Tibial nerve (tissue), 4 donors: ENCODE data around the gene ELMO1. TPM values are rescaled to one million over a fixed set of nuclear protein-coding genes. Genes with fewer than 3 reads are reported as not detected.

ENCODE experiments used
- DNase-seq, 2 donors: peaks; one replicate each; pipeline ENCODE4 v3.0.0-alpha.2; 2019; ENCODE audit warnings: low spot score in 2 of 2
- H3K27ac ChIP-seq, 4 donors: fragments of 200-600 bp; sonication (generic) in 3 of 4; one replicate each; pipeline ENCODE4 v1.5.1; 2017 to 2019; ENCODE audit warnings: mild to moderate bottlenecking in 1 of 4
- H3K27me3 ChIP-seq, 2 donors: fragments of 200-600 bp; sonication (generic) in 1 of 2; one replicate each; pipeline versions ENCODE4 v1.5.1 to v1.6.0; 2017 to 2019
- H3K36me3 ChIP-seq, 3 donors: fragments of 200-600 bp; sonication (generic); one replicate each; pipeline ENCODE4 v1.5.1; 2018 to 2019
- H3K4me1 ChIP-seq, 4 donors: fragments of 200-600 bp; sonication (generic) in 3 of 4; one replicate each; pipeline ENCODE4 v1.5.1; 2017 to 2019
- H3K4me3 ChIP-seq, 4 donors: fragments of 200-600 bp; sonication (generic) in 3 of 4; one replicate each; pipeline ENCODE4 v1.5.1; 2017 to 2019; ENCODE audit warnings: mild to moderate bottlenecking in 1 of 4, moderate library complexity in 1 of 4
- H3K9me3 ChIP-seq, 4 donors: fragments of 200-600 bp; sonication (generic) in 3 of 4; one replicate each; pipeline ENCODE4 v1.5.1; 2017 to 2019
- EP300 ChIP-seq, 2 donors: sonication (generic); formaldehyde crosslinking; IDR thresholded peaks; one replicate each; pipeline ENCODE4 v1.6.1; 2017; ENCODE audit warnings: antibody characterized with exemption in 2 of 2, mild to moderate bottlenecking in 1 of 2
- POLR2A ChIP-seq, 2 donors: fragments of 450-650 bp; IDR thresholded peaks; one replicate each; pipeline ENCODE4 v1.6.1; 2017; ENCODE audit warnings: antibody characterized with exemption in 2 of 2, mild to moderate bottlenecking in 2 of 2, moderate library complexity in 2 of 2
- WGBS, 2 donors: methylation state at CpG; one replicate each; pipeline ENCODE4 v1.1.5; 2018; 5-methylcytosine and 5-hydroxymethylcytosine counted together
- total RNA-seq, 4 donors: library from RNA; depleted of rRNA; stranded (reverse); fragments of >200 nt; gene quantifications; one replicate each; pipeline ENCODE4 v1.1.0, GENCODE V29; 2016
- TF ChIP-seq, protein P1 (sequence below), 5 experiments: fragments of 200-600 bp in 3 of 5; fragments of 450-650 bp in 2 of 5; sonication (generic) in 3 of 5; IDR thresholded peaks; one replicate each; pipeline ENCODE4 v1.5.1; 2016 to 2019; ENCODE audit warnings: antibody characterized with exemption in 5 of 5, mild to moderate bottlenecking in 3 of 5, moderate library complexity in 2 of 5

Gene ELMO1
- total RNA-seq, 4 donors from 2014 or later = 196 to 328 (median 268) TPM

DNA sequence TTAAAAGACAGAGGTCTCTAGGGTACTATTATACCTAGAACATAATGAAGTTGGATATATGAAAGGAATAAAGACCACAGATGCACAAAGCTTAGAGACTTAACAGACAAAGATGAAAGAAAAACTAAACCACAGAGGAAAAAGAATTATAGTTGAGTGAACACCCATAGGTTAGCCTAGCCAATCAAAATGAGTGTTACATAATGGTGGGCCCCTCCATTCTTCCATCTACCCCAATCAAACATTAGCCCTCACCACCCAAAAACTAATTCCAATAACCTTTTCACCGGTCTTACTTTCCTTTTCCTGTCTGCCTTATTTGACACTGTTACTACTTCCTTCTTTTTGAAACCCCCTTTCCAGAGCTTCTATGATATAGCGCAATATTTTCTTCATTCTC lies 130.1 kb downstream of the ELMO1 start:
- peak overlapping the region in 1 of 4 donors; percentile 36 for H3K27ac ChIP-seq
- TF ChIP-seq EP300 (IDR thresholded peaks at IDR 0.05) (no peak), POLR2A (IDR thresholded peaks at IDR 0.05) (no peak)
- TF ChIP-seq, protein P1, sequence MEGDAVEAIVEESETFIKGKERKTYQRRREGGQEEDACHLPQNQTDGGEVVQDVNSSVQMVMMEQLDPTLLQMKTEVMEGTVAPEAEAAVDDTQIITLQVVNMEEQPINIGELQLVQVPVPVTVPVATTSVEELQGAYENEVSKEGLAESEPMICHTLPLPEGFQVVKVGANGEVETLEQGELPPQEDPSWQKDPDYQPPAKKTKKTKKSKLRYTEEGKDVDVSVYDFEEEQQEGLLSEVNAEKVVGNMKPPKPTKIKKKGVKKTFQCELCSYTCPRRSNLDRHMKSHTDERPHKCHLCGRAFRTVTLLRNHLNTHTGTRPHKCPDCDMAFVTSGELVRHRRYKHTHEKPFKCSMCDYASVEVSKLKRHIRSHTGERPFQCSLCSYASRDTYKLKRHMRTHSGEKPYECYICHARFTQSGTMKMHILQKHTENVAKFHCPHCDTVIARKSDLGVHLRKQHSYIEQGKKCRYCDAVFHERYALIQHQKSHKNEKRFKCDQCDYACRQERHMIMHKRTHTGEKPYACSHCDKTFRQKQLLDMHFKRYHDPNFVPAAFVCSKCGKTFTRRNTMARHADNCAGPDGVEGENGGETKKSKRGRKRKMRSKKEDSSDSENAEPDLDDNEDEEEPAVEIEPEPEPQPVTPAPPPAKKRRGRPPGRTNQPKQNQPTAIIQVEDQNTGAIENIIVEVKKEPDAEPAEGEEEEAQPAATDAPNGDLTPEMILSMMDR (IDR thresholded peaks at IDR 0.05) = no peak
- H3K9me3 ChIP-seq = no peaks in the 10 kb centered on the region
- H3K4me3 ChIP-seq = no peak overlapping the region
- peaks cover 0 to 16% (median 0%) of the 10 kb centered on the region in 3 donors for H3K36me3 ChIP-seq
- no peaks in the 10 kb centered on the region for H3K27me3 ChIP-seq
- 88 to 90% methylated on average over 2 of the region's 2 CpGs for WGBS, 2 donors
- H3K4me1 ChIP-seq = peaks cover 0 to 72% (median 20%) of the 10 kb centered on the region in 4 donors
- DNase-seq = no peak

DNA sequence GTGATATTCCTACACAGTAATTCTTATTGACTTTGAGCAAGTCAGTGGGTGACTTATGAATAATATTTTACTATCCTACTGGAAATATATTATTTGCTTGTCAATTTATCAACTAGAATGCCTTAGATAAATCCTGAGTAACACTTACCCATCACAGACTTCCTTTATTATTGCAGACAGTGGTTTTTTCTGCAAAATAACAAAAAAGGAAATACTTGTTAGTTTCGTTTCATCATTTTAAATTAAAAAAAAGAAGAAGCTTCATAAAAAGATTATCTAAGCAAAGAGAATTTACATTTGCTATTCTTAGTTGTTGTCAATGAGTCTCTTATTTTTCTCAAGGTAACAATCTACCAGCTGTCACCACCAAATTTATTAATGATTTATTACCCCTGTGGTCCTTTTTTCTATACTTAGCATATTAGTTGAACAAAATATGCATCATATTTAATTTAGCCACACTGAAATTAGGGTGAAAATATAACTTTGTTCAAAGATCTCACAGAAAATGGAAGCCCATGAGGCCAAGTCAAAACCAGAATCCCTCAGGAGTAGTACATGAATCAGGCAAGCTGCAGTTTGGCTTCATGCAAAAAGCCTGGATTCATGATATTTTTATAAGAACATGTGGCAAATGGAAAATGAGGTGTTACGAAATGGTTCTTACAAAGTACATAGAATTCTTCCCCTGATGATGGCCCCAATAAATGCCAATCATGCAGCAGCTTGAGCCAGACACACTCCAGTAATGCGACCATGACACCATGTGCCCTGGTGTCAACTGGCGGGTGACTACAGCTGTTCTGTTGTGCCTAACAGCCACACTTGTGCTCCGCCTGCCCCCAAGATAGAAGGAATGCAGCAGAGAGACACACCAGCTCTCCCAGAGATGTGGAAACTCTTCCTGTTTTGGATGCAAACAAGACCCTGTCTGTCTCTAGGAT lies 132.6 kb downstream of the ELMO1 start:
- Histone ChIP-seq H3K4me3 (no peak overlapping the region), H3K36me3 (peaks cover 0 to 18% (median 0%) of the 10 kb centered on the region in 3 donors), H3K27me3 (no peaks in the 10 kb centered on the region), H3K27ac (peak overlapping the region; percentile 4 to 80 (median 50)), H3K9me3 (no peaks in the 10 kb centered on the region), H3K4me1 (peaks cover 0 to 89% (median 31%) of the 10 kb centered on the region in 4 donors)
- WGBS, 2 donors = 57 to 72% methylated on average over 5 of the region's 5 CpGs
- no peak for TF ChIP-seq POLR2A (IDR thresholded peaks at IDR 0.05)
- peak in 1 of 2 donors; percentile 89 for TF ChIP-seq EP300 (IDR thresholded peaks at IDR 0.05)
- peak; percentile 57 to 64 for DNase-seq

DNA sequence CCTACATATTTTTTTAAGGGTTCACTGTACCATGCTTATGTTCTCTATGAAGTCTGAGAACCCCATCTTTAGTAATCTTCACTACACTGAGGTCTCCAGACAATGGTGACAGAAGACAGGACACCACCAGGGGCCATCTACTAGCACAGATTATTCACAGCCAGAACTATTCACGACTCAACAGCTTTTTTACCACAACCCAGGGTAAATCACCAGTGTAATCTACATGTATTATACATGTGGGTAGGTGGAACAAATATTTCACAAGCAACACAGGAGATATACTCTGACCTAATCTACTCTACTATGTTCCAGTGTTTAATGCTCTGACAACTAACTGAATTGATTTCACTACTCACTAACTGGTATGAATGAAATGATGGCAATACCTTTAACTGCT lies 136.1 kb downstream of the ELMO1 start:
- Histone ChIP-seq H3K27ac (peak overlapping the region in 2 of 4 donors; percentile 59 to 71), H3K4me1 (peaks cover 0 to 75% (median 40%) of the 10 kb centered on the region in 4 donors), H3K27me3 (no peaks in the 10 kb centered on the region), H3K36me3 (peaks cover 0 to 35% (median 0%) of the 10 kb centered on the region in 3 donors), H3K4me3 (no peak overlapping the region), H3K9me3 (no peaks in the 10 kb centered on the region)
- TF ChIP-seq POLR2A (IDR thresholded peaks at IDR 0.05) (no peak), EP300 (IDR thresholded peaks at IDR 0.05) (no peak)
- TF ChIP-seq, protein P1 (IDR thresholded peaks at IDR 0.05) = no peak
- DNase-seq = no peak
- 74 to 92% methylated on average over 1 of the region's 1 CpG for WGBS, 2 donors

DNA sequence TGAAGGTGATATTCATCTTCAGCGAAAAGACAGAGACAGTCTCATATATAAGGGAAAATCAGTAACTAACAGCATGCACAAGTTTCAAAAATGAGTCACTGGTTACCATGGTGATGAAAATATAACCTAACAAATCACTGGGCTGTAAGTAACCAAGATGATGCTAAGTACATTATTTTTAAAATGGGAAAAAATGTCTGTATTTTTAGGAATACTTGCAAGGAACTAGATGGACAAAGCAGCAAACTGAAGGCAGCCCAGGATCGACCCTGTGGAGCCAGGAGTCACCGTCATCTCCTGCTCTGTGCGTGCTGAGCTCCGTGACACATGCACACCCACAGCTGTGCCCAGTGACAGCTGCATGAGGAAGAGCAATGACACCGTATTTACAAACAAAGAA lies 137.3 kb downstream of the ELMO1 start:
- no peak for DNase-seq
- H3K4me1 ChIP-seq = peaks cover 0 to 64% (median 33%) of the 10 kb centered on the region in 4 donors
- H3K27ac ChIP-seq = peak overlapping the region in 2 of 4 donors; percentile 59 to 71

DNA sequence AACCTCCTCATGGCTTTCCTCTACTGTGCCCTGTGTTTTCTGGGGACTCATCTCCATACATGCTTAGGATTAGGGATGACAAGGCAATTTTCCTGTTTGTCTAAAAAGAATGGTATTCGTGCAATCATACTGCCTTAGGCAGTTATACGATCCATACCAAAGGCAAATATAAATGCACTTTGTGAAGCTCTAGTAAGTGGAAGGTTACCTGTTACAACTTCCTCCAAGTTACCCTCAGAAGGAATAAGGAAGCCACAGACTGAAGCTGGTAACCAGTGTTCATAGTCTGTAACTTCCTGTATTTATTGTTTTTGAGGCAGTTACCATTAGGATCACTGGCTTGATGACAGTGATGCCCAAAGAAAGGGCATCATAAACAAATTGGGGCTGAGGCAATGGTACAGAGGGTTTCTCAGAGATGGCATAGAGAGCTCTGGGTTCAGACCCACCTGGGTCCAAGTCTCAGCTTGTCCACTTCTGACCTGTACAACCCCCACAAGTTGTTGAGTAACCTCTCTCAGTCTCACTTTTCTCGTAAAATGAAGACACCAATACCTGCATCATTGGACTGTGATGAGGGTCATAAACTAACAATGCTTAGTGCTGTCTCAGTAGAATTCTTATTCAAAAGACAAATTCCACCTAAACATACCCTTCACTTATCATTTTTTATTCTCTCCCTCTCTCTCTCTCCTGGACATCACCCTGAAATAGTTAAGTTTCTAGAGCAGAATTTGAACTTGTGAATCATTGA lies 138.2 kb downstream of the ELMO1 start:
- TF ChIP-seq, protein P1 (IDR thresholded peaks at IDR 0.05) = no peak
- no peak for TF ChIP-seq EP300 (IDR thresholded peaks at IDR 0.05)
- no peak for TF ChIP-seq POLR2A (IDR thresholded peaks at IDR 0.05)
- no peak overlapping the region for H3K4me3 ChIP-seq
- H3K27me3 ChIP-seq = no peaks in the 10 kb centered on the region
- DNase-seq = no peak
- 82 to 89% methylated on average over 3 of the region's 3 CpGs for WGBS, 2 donors
- H3K9me3 ChIP-seq = no peaks in the 10 kb centered on the region
- H3K36me3 ChIP-seq = peaks cover 0 to 41% (median 0%) of the 10 kb centered on the region in 3 donors
- H3K4me1 ChIP-seq = peaks cover 0 to 63% (median 30%) of the 10 kb centered on the region in 4 donors
- peak overlapping the region in 2 of 4 donors; percentile 37 to 50 for H3K27ac ChIP-seq

More for the DNA sequence above, 137.3 kb downstream of the ELMO1 start:
- Histone ChIP-seq H3K4me3 (no peak overlapping the region), H3K9me3 (no peaks in the 10 kb centered on the region), H3K36me3 (peaks cover 0 to 41% (median 0%) of the 10 kb centered on the region in 3 donors), H3K27me3 (no peaks in the 10 kb centered on the region)
- TF ChIP-seq, protein P1 (IDR thresholded peaks at IDR 0.05) = no peak
- TF ChIP-seq POLR2A (IDR thresholded peaks at IDR 0.05) (no peak), EP300 (IDR thresholded peaks at IDR 0.05) (peak in 1 of 2 donors; percentile 22)
- 56 to 62% methylated on average over 6 of the region's 6 CpGs for WGBS, 2 donors
